CD4-positive, alpha-beta T cell treated with Interleukin-15 for 4 hours (primary cell): Measurements from ENCODE around the gene NAA25.
"Not testable (repeated sequence)": the region's sequence is repeated elsewhere in the genome, so short reads cannot be mapped to it uniquely, and the experiment has no call there.

Source experiments
- DNase-seq: peaks from one replicate; pipeline ENCODE4 v3.0.0-alpha.2; 2020; ENCODE audit warnings: low spot score

NAA25 gene

DNA sequence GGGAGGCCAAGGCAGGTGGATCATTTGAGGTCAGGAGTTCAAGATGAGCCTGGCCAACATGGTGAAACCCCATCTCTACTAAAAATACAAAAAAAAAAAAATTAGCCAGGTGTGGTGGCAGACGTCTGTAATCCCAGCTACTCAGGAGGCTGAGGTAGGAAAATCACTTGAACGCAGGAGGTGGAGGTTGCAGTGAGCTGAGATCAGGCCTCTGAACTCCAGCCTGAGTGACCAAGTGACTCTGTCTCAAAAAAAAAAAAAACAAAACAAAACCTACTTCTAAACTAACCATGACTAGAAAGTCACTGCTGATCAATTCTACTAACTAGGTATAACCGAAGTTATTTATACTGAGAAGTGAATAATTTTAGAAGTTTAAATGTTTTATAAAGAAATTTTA lies 99.0 kb downstream of the NAA25 start:
- DNase-seq: not testable (repeated sequence)

- DNase-seq: no peak
These were observed 99.7 kb downstream of the NAA25 start for GRCh38 chr12:112008918-112009317.

- DNase-seq: no peak
These were observed 100.6 kb downstream of the NAA25 start for GRCh38 chr12:112007945-112008344.

- DNase-seq: no peak
These were observed 102.9 kb downstream of the NAA25 start for GRCh38 chr12:112005419-112006395.

GRCh38 chr12:112004041-112004440 lies 104.5 kb downstream of the NAA25 start:
- no peak for DNase-seq

- DNase-seq: no peak
These were observed 107.0 kb downstream of the NAA25 start for GRCh38 chr12:112001576-112001975.

- DNase-seq: no peak
These were observed 107.8 kb downstream of the NAA25 start for GRCh38 chr12:112000820-112001219.

- not testable (repeated sequence) for DNase-seq
These were observed 109.5 kb downstream of the NAA25 start for GRCh38 chr12:111999129-111999528.

GRCh38 chr12:111998015-111998414 lies 110.6 kb downstream of the NAA25 start:
- DNase-seq: no peak

- no peak for DNase-seq
These were observed 111.3 kb downstream of the NAA25 start for GRCh38 chr12:111997300-111997699.

- DNase-seq: no peak
These were observed 112.7 kb downstream of the NAA25 start for GRCh38 chr12:111995782-111996480.

- peak; percentile 60 for DNase-seq
These were observed 114.1 kb downstream of the NAA25 start for GRCh38 chr12:111994211-111995111.

- peak; percentile 31 for DNase-seq
These were observed 115.1 kb downstream of the NAA25 start for GRCh38 chr12:111993292-111994150.

GRCh38 chr12:111992464-111992863 lies 116.1 kb downstream of the NAA25 start:
- DNase-seq: no peak

GRCh38 chr12:111991946-111992345 lies 116.6 kb downstream of the NAA25 start:
- no peak for DNase-seq

- no peak for DNase-seq
These were observed 117.0 kb downstream of the NAA25 start for GRCh38 chr12:111991535-111991934.

DNA sequence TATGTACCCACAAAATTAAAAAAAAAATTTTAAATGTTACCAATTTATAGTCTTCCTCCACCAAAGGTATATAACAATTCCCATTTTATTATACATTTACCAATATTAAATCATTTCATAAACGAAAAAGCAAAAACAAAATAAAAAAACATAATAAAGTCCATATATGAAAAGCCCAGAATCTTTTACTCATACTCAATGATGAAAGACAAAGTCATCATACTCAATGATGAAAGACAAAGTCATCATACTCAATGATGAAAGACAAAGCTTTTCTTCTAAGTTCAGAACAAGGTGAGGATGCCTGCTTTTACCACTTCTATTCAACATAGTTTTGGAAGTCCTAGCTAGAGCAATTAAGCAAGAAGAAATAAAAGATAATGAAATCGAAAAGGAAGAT lies 123.8 kb downstream of the NAA25 start:
- DNase-seq: no peak

GRCh38 chr12:111981987-111982386 lies 126.6 kb downstream of the NAA25 start:
- no peak for DNase-seq

DNA sequence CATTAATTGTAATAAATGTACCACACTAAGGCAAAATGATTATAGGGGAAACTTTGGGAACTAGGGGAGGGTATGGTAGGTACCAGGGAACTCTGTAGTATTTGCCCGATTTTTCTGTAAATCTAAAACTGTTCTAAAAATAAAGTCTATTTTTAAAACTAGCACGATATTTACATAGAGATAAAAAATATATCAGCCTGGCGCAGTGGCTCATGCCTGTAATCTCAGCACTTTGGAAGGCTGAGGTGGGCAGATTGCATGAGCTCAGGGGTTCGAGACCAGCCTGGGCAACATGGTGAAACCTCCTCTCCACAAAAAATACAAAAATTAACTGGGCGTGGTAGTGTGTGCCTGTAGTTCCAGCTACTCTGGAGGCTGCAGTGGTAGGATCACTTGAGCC lies 128.0 kb downstream of the NAA25 start:
- DNase-seq: no peak

GRCh38 chr12:111978545-111978944 lies 130.0 kb downstream of the NAA25 start:
- DNase-seq: no peak

DNA sequence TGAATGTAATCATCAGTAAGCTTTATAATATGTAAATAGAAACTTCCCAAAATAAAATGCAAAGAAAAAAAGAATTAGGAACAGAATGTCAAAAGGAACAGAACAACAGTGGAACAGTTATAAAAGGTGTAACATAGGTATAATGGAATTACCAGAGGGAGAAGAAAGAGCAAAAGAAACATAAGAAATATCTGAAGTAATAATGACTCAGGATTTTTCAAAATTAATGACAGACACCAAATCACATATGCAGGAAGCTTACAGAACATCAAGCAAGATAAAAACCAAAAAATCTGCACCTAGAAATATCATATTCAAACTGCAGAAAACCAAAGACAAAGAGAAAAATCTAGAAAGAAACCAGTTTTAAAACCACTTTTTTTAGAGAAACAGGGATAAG lies 131.7 kb downstream of the NAA25 start:
- no peak for DNase-seq
